Activated CD8-positive, alpha-beta memory T cell treated with anti-CD3 and anti-CD28 coated beads for 36 hours (primary cell): Measurements from ENCODE around the gene DNAJC15. TPM values are rescaled to one million over a fixed set of nuclear protein-coding genes. Genes with fewer than 3 reads are reported as not detected.

ENCODE experiments used
- CTCF ChIA-PET: fragments of 350-600 bp; sonication (Branson Sonifier 250); formaldehyde crosslinking; loops from one replicate; lab custom pipeline; 2021; ENCODE audit warnings: antibody characterized with exemption; lab: Charles Lee
- POLR2A ChIA-PET: fragments of 350-600 bp; sonication (Branson Sonifier 250); formaldehyde crosslinking; loops from one replicate; lab custom pipeline; 2021; ENCODE audit warnings: antibody characterized with exemption; lab: Charles Lee
- total RNA-seq, 2 experiments: library from RNA; stranded (reverse); gene quantifications; one replicate each; pipeline ENCODE4 v1.2.3, GENCODE V29; 2021

The DNAJC15 gene
- total RNA-seq, 2 experiments from 2014 or later: 13.1 to 15.7 TPM

- ChIA-PET POLR2A (no interaction called here), CTCF (no interaction called here)
Observed at GRCh38 chr13:43135516-43135915, 112.1 kb downstream of the DNAJC15 start.

GRCh38 chr13:43136920-43137575, 113.7 kb downstream of the DNAJC15 start:
- POLR2A ChIA-PET: no interaction called here
- CTCF ChIA-PET: no interaction called here

DNA sequence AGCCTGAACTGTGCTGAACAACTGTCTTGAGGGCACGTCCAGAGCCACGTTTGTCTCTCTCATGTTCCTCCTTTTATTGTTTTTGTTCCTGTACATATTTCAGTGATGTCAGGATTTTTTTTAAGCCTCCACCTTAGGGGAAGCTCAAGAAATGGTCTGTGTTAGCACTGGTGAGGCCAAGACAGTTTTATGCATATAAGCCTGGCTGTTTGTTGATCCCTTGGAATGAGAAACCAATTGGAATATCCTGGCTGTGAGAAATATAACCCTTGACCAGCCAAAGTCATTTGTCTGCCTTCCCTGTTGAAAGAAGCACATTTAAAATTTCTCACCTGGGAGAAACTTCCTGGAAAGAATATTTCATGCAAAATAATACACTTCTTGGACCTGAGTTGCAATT, 115.8 kb downstream of the DNAJC15 start:
- ChIA-PET CTCF (no interaction called here), POLR2A (no interaction called here)

DNA sequence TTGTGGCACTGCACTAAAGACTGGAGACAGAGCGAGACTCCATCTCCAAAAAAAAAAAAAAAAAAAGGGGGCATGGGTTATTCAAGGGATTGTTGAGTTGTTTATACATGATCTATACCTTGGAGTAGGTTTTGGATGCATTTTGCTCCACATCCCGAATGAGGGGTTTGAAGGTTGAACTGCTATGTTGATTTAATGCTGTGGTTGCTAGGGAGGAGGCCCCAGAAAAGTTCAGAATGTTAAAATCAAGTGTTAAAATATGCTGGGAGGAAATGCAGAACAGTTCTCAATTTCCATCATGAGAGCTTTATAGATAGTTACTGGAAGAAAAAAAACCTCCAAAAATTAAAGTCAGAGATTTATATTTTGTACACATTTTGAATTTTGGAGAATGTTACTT, 116.5 kb downstream of the DNAJC15 start:
- CTCF ChIA-PET: no interaction called here
- POLR2A ChIA-PET: no interaction called here

- POLR2A ChIA-PET: no interaction called here
- CTCF ChIA-PET: no interaction called here
Observed at GRCh38 chr13:43140985-43141384, 117.6 kb downstream of the DNAJC15 start.

GRCh38 chr13:43141685-43142084, 118.3 kb downstream of the DNAJC15 start:
- ChIA-PET CTCF (no interaction called here), POLR2A (no interaction called here)

DNA sequence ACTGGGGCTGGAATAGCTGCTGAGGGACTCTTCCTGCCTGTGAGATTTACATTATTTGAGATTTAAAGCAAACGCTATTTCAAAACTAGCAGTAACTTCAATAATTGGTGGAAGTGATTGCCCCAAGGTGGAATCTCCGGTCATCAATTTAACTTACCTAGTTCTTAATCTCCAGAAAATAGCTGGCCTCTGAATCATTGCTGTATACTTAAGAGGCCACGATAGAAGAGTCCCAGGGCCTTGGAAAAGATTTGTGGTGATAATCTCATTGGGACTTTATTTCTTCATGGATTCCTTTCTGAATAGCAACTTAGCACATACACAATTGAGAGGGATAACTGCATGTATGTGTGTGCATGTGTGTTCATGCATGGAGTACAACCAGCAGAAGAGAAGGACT, 120.2 kb downstream of the DNAJC15 start:
- ChIA-PET POLR2A (no interaction called here), CTCF (no interaction called here)

GRCh38 chr13:43145534-43146196, 122.3 kb downstream of the DNAJC15 start:
- ChIA-PET POLR2A (no interaction called here), CTCF (no interaction called here)

DNA sequence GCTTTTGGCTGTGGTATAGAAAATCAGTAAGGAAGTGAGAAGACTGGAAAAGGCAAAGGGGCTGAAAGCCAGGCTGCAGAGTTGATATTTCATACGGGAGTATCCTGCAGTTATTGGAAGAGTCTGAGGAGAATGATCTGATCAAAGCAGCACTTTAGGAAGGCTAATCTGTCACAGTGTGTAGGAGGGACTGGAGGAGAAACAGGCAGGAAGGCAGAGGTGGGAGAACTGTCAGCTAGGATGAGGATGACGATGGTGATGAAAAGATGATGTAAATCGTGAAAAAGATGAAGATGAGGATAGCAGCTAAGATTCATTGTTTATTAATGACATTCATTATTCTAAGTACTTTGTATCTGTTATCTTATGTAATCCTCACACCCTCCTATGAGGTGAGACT, 123.0 kb downstream of the DNAJC15 start:
- CTCF ChIA-PET: no interaction called here
- POLR2A ChIA-PET: no interaction called here

DNA sequence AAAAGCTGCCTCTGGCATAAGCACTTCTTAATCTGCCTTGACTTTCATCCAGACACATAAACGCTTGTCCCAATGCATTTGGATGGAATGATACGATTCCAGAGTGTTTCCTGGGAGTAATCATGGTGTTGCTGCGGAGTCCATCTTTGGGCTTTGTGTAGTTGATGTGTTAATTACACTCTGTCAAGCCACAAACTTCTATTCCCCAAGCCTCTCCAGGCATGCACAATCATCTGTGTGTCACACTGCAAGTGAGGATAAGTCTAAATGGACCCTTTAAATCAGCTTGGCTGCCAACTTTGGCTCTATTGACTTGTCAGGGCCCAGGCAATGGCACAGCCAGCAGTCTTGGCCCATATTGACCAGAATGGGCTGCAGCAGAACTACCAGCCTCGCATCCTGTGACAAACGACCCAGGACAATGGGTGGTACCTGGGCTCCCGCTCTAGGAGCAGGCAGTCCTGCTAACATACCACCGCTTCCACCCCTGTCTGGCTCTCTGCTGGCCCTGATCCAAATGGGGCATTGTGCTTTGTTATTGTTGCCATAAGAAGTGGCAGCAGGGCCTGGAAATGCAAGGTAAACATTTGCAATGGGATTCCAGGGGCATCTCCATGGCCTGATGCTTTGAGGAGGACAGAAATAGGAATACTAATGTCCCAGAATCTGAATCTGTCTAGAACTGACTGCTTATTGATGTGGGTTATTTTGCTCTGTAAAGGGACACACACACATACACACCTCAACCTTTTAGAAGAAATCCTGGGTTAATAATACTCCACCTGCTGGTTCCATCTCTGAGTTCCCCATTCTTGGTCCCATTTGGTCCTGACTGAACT, 127.2 kb downstream of the DNAJC15 start:
- POLR2A ChIA-PET: no interaction called here
- CTCF ChIA-PET: no interaction called here

GRCh38 chr13:43153436-43154090, 130.2 kb downstream of the DNAJC15 start:
- ChIA-PET POLR2A (no interaction called here), CTCF (no interaction called here)

DNA sequence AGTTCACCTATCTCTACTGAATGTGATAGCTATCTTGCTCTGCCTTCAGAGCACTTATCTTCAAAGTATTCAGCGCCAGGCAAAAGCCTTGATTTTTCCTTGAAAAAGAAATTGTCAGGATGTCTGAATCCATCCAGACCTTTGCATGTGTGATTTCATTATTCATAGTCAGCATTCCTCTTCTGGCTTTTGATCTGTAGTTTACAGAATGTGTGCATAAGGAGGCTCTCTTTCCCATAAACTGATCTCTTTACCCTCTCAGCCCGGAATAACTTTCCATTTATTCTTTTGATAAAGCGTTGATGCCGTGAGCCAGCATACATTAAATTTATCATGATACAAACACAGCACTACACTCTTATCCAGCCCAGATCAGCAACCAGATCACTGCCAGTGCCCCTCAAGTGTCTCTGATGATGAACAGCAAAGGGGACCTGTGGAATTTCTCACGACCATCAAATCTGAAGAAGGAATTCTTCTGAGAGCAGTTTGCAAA, 130.8 kb downstream of the DNAJC15 start:
- POLR2A ChIA-PET: no interaction called here
- CTCF ChIA-PET: no interaction called here

DNA sequence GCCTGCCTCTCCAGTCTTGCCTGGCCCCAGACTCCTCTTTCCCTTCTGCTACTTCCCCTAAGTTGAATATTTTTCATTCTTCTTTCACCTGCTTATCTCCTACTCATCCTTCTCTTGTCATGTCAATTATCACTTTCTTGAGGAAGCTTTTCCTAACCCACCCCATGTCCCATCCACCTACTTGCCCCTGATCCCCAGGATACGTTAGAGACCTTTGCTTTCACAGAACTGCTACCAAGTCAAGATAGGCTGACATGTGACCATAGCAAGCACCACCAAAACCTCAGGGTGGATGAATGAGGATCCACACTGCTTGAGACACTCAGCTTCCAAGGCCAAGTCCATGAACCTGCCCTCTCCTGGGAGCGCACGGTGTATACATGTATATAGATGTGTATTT, 131.5 kb downstream of the DNAJC15 start:
- POLR2A ChIA-PET: no interaction called here

DNA sequence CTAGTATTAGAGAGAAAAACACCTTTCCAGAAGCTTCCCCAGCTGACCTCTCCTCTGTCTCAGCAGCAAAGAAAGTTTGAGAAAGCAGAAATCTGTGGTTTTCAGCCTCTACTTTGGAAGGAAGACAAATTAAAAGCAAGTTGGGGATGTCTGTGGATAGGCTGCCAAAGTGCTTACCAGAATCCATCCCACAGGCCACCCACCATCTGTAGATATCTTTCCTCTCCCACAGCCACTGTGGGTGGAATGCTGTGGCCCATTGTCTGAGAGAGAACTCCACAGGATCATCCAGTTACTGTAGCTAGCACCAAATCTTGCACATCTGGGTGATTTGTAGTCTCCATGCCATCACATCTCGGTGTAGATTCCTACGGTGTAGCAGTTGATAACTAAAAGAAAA, 133.5 kb downstream of the DNAJC15 start:
- ChIA-PET CTCF (no interaction called here), POLR2A (no interaction called here)

More for the DNA sequence above, 131.5 kb downstream of the DNAJC15 start:
- CTCF ChIA-PET: no interaction called here

GRCh38 chr13:43157796-43158195, 134.4 kb downstream of the DNAJC15 start:
- POLR2A ChIA-PET: no interaction called here
- CTCF ChIA-PET: no interaction called here

DNA sequence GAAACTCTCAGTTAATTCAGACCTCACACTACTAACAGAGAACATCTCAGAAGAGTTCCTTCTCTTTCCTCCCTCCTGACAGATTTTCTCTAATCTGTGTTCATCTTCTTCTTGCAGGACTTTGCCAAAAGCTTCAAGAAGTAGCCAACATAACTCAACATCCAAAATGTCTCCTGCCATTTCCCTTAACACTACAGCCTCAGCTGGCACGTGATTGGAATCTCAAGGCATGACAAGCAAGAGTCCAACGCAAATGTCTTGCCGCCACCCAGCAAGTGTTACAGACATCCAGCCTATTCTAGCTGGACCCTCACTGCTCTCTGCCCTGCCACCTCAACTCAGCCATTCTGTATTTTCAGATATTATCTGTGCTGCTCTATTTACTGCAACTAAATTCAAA, 135.1 kb downstream of the DNAJC15 start:
- CTCF ChIA-PET: no interaction called here

DNA sequence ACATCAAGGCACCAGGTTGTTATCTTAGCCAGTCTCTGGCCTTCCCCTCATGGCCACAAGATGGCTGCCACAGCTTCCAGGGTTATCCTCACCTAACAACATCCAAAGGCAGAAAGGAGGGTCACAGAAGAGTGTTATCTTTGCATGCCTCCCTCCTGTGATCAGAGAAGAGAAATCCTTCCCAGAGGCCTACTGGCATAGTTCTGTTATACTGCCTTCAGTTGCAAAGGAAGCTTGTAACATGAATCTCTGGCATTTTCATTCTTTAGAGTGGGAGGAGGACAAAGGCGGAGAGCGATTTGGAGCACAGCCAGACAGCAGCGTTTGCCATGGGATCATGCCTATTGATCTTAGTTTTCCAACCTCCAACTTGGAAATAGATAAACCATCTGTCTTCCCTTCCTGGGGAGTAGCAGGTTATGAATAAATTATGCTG, 135.7 kb downstream of the DNAJC15 start:
- CTCF ChIA-PET: no interaction called here
- POLR2A ChIA-PET: no interaction called here

More for the DNA sequence above, 135.1 kb downstream of the DNAJC15 start:
- POLR2A ChIA-PET: no interaction called here
